ENCODE measurements around the gene PTHLH. TPM values are rescaled to one million over a fixed set of nuclear protein-coding genes. Genes with fewer than 3 reads are reported as not detected.

Gene PTHLH
- polyA plus RNA-seq, 2 donors = 3.8 to 6.8 TPM

Other genes starting within 250 kb of the PTHLH start
- 1 to 10 TPM; 4.5 to 6.2 TPM for gene KLHL42, start 192.5 kb downstream of the PTHLH start, polyA plus RNA-seq
- not detected for gene MANSC4, start 192.5 kb downstream of the PTHLH start, polyA plus RNA-seq
- gene CCDC91, start 217.7 kb upstream of the PTHLH start, polyA plus RNA-seq = 10 to 100 TPM; 10.6 to 11.8 TPM